Suprapubic skin (tissue), 4 donors: Measurements from ENCODE around the gene CNPY4. TPM values are rescaled to one million over a fixed set of nuclear protein-coding genes. Genes with fewer than 3 reads are reported as not detected.
A peak's percentile ranks its signal among the peaks of the same experiment; 100 is the strongest.

Experiments
- DNase-seq, 2 donors: peaks; one replicate each; pipeline ENCODE4 v3.0.0-alpha.2; 2019; ENCODE audit warnings: low spot score in 2 of 2
- H3K27ac ChIP-seq: fragments of 200-600 bp; sonication (generic); one replicate; pipeline ENCODE4 v1.5.1; 2019
- H3K27me3 ChIP-seq: fragments of 200-600 bp; sonication (generic); one replicate; pipeline ENCODE4 v1.5.1; 2019
- H3K36me3 ChIP-seq: fragments of 200-600 bp; sonication (generic); one replicate; pipeline ENCODE4 v1.5.1; 2019
- H3K4me1 ChIP-seq: fragments of 200-600 bp; sonication (generic); one replicate; pipeline ENCODE4 v1.5.1; 2019
- H3K4me3 ChIP-seq: fragments of 200-600 bp; sonication (generic); one replicate; pipeline ENCODE4 v1.5.1; 2019; ENCODE audit warnings: mild to moderate bottlenecking
- H3K9me3 ChIP-seq: fragments of 200-600 bp; sonication (generic); one replicate; pipeline ENCODE4 v1.5.1; 2019
- CTCF ChIP-seq, 2 donors: fragments of 200-600 bp in 1 of 2; fragments of 450-650 bp in 1 of 2; sonication (generic) in 1 of 2; IDR thresholded peaks; one replicate each; pipeline ENCODE4 v1.5.1; 2016 to 2019; ENCODE audit warnings: antibody characterized with exemption in 2 of 2, mild to moderate bottlenecking in 1 of 2, moderate library complexity in 1 of 2
- EP300 ChIP-seq: sonication (generic); formaldehyde crosslinking; IDR thresholded peaks from one replicate; pipeline ENCODE4 v1.6.1; 2017; ENCODE audit warnings: antibody characterized with exemption
- POLR2A ChIP-seq, 2 donors: fragments of 450-650 bp; IDR thresholded peaks; one replicate each; pipeline ENCODE4 v1.6.1; 2017; ENCODE audit warnings: antibody characterized with exemption in 2 of 2, mild to moderate bottlenecking in 2 of 2, moderate library complexity in 2 of 2
- POLR2AphosphoS5 ChIP-seq, 3 donors: sonication (generic); formaldehyde crosslinking; IDR thresholded peaks; one replicate each; pipeline ENCODE4 v1.6.1; 2017; ENCODE audit warnings: antibody characterized with exemption in 3 of 3
- WGBS: methylation state at CpG from one replicate; pipeline ENCODE4 v1.1.5; 2018; 5-methylcytosine and 5-hydroxymethylcytosine counted together
- total RNA-seq, 4 donors: library from RNA; depleted of rRNA; stranded (reverse); fragments of >200 nt; gene quantifications; one replicate each; pipeline ENCODE4 v1.1.0, GENCODE V29; 2016

CNPY4 gene
- total RNA-seq, 4 donors from 2014 or later: 4.5 to 7.1 (median 5.4) TPM

- WGBS: 69% methylated on average over 12 of the region's 12 CpGs
- peaks cover 24% of the 10 kb centered on the region for H3K4me1 ChIP-seq
- no peak for TF ChIP-seq EP300
- no peak for TF ChIP-seq POLR2AphosphoS5 (IDR thresholded peaks at IDR 0.05)
- no peak for TF ChIP-seq CTCF (IDR thresholded peaks at IDR 0.05)
- TF ChIP-seq POLR2A (IDR thresholded peaks at IDR 0.05): no peak
- peaks cover 61% of the 10 kb centered on the region for H3K36me3 ChIP-seq
- peak overlapping the region; percentile 92 for H3K27ac ChIP-seq
- peak overlapping the region; percentile 81 for H3K4me3 ChIP-seq
- H3K27me3 ChIP-seq: no peaks in the 10 kb centered on the region
- no peaks in the 10 kb centered on the region for H3K9me3 ChIP-seq
- no peak for DNase-seq
Observed at GRCh38 chr7:100099452-100099851, 20.0 kb upstream of the CNPY4 start.

- no peaks in the 10 kb centered on the region for H3K27me3 ChIP-seq
- under 1% methylated on average over 40 of the region's 61 CpGs for WGBS
- TF ChIP-seq EP300 (no peak), CTCF (IDR thresholded peaks at IDR 0.05) (no peak), POLR2A (IDR thresholded peaks at IDR 0.05) (no peak), POLR2AphosphoS5 (IDR thresholded peaks at IDR 0.05) (peak; percentile 54 to 99 (median 98))
- no peaks in the 10 kb centered on the region for H3K9me3 ChIP-seq
- H3K27ac ChIP-seq: peak overlapping the region; percentile 92
- peak; percentile 96 for DNase-seq
- H3K36me3 ChIP-seq: peaks cover 60% of the 10 kb centered on the region
- H3K4me3 ChIP-seq: peak overlapping the region; percentile 81
- H3K4me1 ChIP-seq: peaks cover 24% of the 10 kb centered on the region
Observed at GRCh38 chr7:100100420-100101015, 18.9 kb upstream of the CNPY4 start.

GRCh38 chr7:100101016-100101862 lies 18.2 kb upstream of the CNPY4 start, which contains the start of the genes AP4M1 and MCM7:
AP4M1 (plus strand) TSS chr7:100101643; CDS start chr7:100101715, 72 bp downstream.
MCM7 (minus strand) TSS chr7:100101397; CDS start chr7:100101294, 103 bp downstream.
- TF ChIP-seq CTCF (IDR thresholded peaks at IDR 0.05) (no peak), EP300 (no peak), POLR2A (IDR thresholded peaks at IDR 0.05) (no peak), POLR2AphosphoS5 (IDR thresholded peaks at IDR 0.05) (peak in 2 of 3 donors; percentile 13 to 79)
- Histone ChIP-seq H3K36me3 (peaks cover 60% of the 10 kb centered on the region), H3K27ac (peak within 1 kb of the TSS; percentile 92), H3K27me3 (no peaks in the 10 kb centered on the region), H3K4me3 (peak within 1 kb of the TSS; percentile 81), H3K9me3 (no peaks in the 10 kb centered on the region), H3K4me1 (peaks cover 24% of the 10 kb centered on the region)
- peak; percentile 100 for DNase-seq
- under 1% methylated on average over 39 of the region's 80 CpGs for WGBS

GRCh38 chr7:100102950-100103840 lies 16.2 kb upstream of the CNPY4 start:
- H3K27ac ChIP-seq: no peak overlapping the region
- 86% methylated on average over 17 of the region's 17 CpGs for WGBS

More at GRCh38 chr7:100102950-100103840, 16.2 kb upstream of the CNPY4 start:
- Histone ChIP-seq H3K9me3 (no peaks in the 10 kb centered on the region), H3K4me3 (no peak overlapping the region), H3K4me1 (peaks cover 24% of the 10 kb centered on the region), H3K36me3 (peaks cover 60% of the 10 kb centered on the region), H3K27me3 (no peaks in the 10 kb centered on the region)
- DNase-seq: no peak
- no peak for TF ChIP-seq POLR2A (IDR thresholded peaks at IDR 0.05)
- no peak for TF ChIP-seq CTCF (IDR thresholded peaks at IDR 0.05)
